Activated CD4-positive, alpha-beta T cell treated with anti-CD3 and anti-CD28 coated beads, Interleukin-2, amount 10 ng/mL, durations not matched to agents 24 days and 14 days (primary cell): ENCODE results near the gene HLA-DQB1. TPM values are rescaled to one million over a fixed set of nuclear protein-coding genes. Genes with fewer than 3 reads are reported as not detected.
"Not testable (repeated sequence)": the region's sequence is repeated elsewhere in the genome, so short reads cannot be mapped to it uniquely, and the experiment has no call there.

Experiments used
- DNase-seq: peaks from one replicate; pipeline ENCODE4 v3.0.0; 2022
- H3K27ac Mint-ChIP-seq: one replicate; pipeline ENCODE4 v1.8.0; 2022; ENCODE audit warnings: mild to moderate bottlenecking, mixed read lengths
- H3K27me3 Mint-ChIP-seq: one replicate; pipeline ENCODE4 v1.8.0; 2022; ENCODE audit warnings: mixed read lengths
- H3K36me3 Mint-ChIP-seq: one replicate; pipeline ENCODE4 v1.8.0; 2022; ENCODE audit warnings: low read depth, mild to moderate bottlenecking, mixed read lengths
- H3K4me1 Mint-ChIP-seq: one replicate; pipeline ENCODE4 v1.8.0; 2021; ENCODE audit warnings: mixed read lengths
- H3K4me3 Mint-ChIP-seq: one replicate; pipeline ENCODE4 v1.8.0; 2022; ENCODE audit warnings: mild to moderate bottlenecking, moderate library complexity, mixed read lengths
- H3K9me3 Mint-ChIP-seq: one replicate; pipeline ENCODE4 v1.8.0; 2021; ENCODE audit warnings: mixed read lengths
- intact Hi-C: fragments of 100-400 bp; cut with micrococcal nuclease; formaldehyde crosslinking; loops from one replicate; pipeline ENCODE4 v1.15.1; 2023
- total RNA-seq: library from RNA; stranded (reverse); gene quantifications from 2 replicates; pipeline ENCODE4 v1.2.3, GENCODE V29; 2022

The HLA-DQB1 gene
- total RNA-seq, 1 donor from 2014 or later, result 1.5 TPM

GRCh38 chr6:32629793-32630192 is 36.7 kb downstream of the HLA-DQB1 start:
- H3K4me3 Mint-ChIP-seq, H3K27ac Mint-ChIP-seq, intact Hi-C loops, H3K27me3 Mint-ChIP-seq, H3K36me3 Mint-ChIP-seq, H3K9me3 Mint-ChIP-seq, DNase-seq: not testable (repeated sequence)
- H3K4me1 Mint-ChIP-seq, result peaks cover 25% of the 10 kb centered on the region

- H3K4me1 Mint-ChIP-seq, result peaks cover 33% of the 10 kb centered on the region
- H3K27ac Mint-ChIP-seq, result peak overlapping the region; percentile 52
- DNase-seq, result peak; percentile 86
Measured at GRCh38 chr6:32627831-32628230, 38.6 kb downstream of the HLA-DQB1 start.

GRCh38 chr6:32627249-32627648 is 39.2 kb downstream of the HLA-DQB1 start:
- Mint-ChIP-seq H3K36me3 (peaks cover 3% of the 10 kb centered on the region), H3K9me3 (no peaks in the 10 kb centered on the region), H3K4me3 (no peak overlapping the region), H3K27ac (peak overlapping the region; percentile 52), H3K27me3 (no peaks in the 10 kb centered on the region), H3K4me1 (peaks cover 34% of the 10 kb centered on the region)
- intact Hi-C loops, result loop anchor here (2.0 kb wide), 1 partner anchor 32 kb away; no protein-coding TSS in a partner anchor
- no peak for DNase-seq

More at GRCh38 chr6:32627831-32628230, 38.6 kb downstream of the HLA-DQB1 start:
- H3K36me3 Mint-ChIP-seq, result peaks cover 3% of the 10 kb centered on the region
- H3K27me3 Mint-ChIP-seq, result peaks cover 4% of the 10 kb centered on the region
- H3K9me3 Mint-ChIP-seq, result no peaks in the 10 kb centered on the region
- intact Hi-C loops, result loop anchor here (2.0 kb wide), 1 partner anchor 31 kb away; no protein-coding TSS in a partner anchor
- H3K4me3 Mint-ChIP-seq, result peak overlapping the region; percentile 16

GRCh38 chr6:32625137-32625536 is 41.3 kb downstream of the HLA-DQB1 start:
- intact Hi-C loops, result no loop called here
- H3K27me3 Mint-ChIP-seq, result no peaks in the 10 kb centered on the region
- DNase-seq, result no peak
- no peaks in the 10 kb centered on the region for H3K9me3 Mint-ChIP-seq
- H3K4me3 Mint-ChIP-seq, result peak overlapping the region; percentile 0
- no peak overlapping the region for H3K27ac Mint-ChIP-seq
- H3K36me3 Mint-ChIP-seq, result peaks cover 3% of the 10 kb centered on the region
- peaks cover 46% of the 10 kb centered on the region for H3K4me1 Mint-ChIP-seq

GRCh38 chr6:32624565-32624964 is 41.9 kb downstream of the HLA-DQB1 start:
- H3K27ac Mint-ChIP-seq, result peak overlapping the region; percentile 34
- intact Hi-C loops, result no loop called here

GRCh38 chr6:32623693-32624092 is 42.8 kb downstream of the HLA-DQB1 start:
- H3K27me3 Mint-ChIP-seq, result no peaks in the 10 kb centered on the region
- peak; percentile 76 for DNase-seq
- peaks cover 46% of the 10 kb centered on the region for H3K4me1 Mint-ChIP-seq
- H3K27ac Mint-ChIP-seq, result peak overlapping the region; percentile 65
- peaks cover 3% of the 10 kb centered on the region for H3K36me3 Mint-ChIP-seq
- H3K9me3 Mint-ChIP-seq, result peaks cover 2% of the 10 kb centered on the region
- H3K4me3 Mint-ChIP-seq, result peak overlapping the region; percentile 62
- intact Hi-C loops, result loop anchor here (1.0 to 2.0 kb wide), 4 partner anchors 13 to 69 kb away; no protein-coding TSS in a partner anchor

More at GRCh38 chr6:32624565-32624964, 41.9 kb downstream of the HLA-DQB1 start:
- peaks cover 3% of the 10 kb centered on the region for H3K36me3 Mint-ChIP-seq
- H3K9me3 Mint-ChIP-seq, result no peaks in the 10 kb centered on the region
- no peak for DNase-seq
- peaks cover 46% of the 10 kb centered on the region for H3K4me1 Mint-ChIP-seq
- H3K27me3 Mint-ChIP-seq, result no peaks in the 10 kb centered on the region
- no peak overlapping the region for H3K4me3 Mint-ChIP-seq

GRCh38 chr6:32622545-32623401 is 43.7 kb downstream of the HLA-DQB1 start:
- Mint-ChIP-seq H3K36me3 (peaks cover 2% of the 10 kb centered on the region), H3K4me3 (peak overlapping the region; percentile 59), H3K9me3 (peaks cover 3% of the 10 kb centered on the region), H3K4me1 (peaks cover 43% of the 10 kb centered on the region), H3K27ac (peak overlapping the region; percentile 85), H3K27me3 (no peaks in the 10 kb centered on the region)
- intact Hi-C loops, result loop anchor here (1.0 to 2.0 kb wide), 4 partner anchors 12 to 70 kb away; no protein-coding TSS in a partner anchor
- peak; percentile 78 for DNase-seq

GRCh38 chr6:32621372-32621771 is 45.1 kb downstream of the HLA-DQB1 start:
- intact Hi-C loops, result no loop called here
- Mint-ChIP-seq H3K27me3 (no peaks in the 10 kb centered on the region), H3K36me3 (peaks cover 3% of the 10 kb centered on the region), H3K4me3 (no peak overlapping the region), H3K9me3 (peaks cover 13% of the 10 kb centered on the region), H3K4me1 (peaks cover 37% of the 10 kb centered on the region), H3K27ac (no peak overlapping the region)
- no peak for DNase-seq

GRCh38 chr6:32617751-32618150 is 48.7 kb downstream of the HLA-DQB1 start:
- Mint-ChIP-seq H3K36me3 (peaks cover 5% of the 10 kb centered on the region), H3K4me1 (peaks cover 24% of the 10 kb centered on the region), H3K9me3 (peaks cover 26% of the 10 kb centered on the region), H3K27me3 (peaks cover 5% of the 10 kb centered on the region), H3K4me3 (no peak overlapping the region), H3K27ac (no peak overlapping the region)
- no peak for DNase-seq
- intact Hi-C loops, result no loop called here

- peaks cover 5% of the 10 kb centered on the region for H3K36me3 Mint-ChIP-seq
- H3K4me1 Mint-ChIP-seq, result peaks cover 10% of the 10 kb centered on the region
- no peak overlapping the region for H3K4me3 Mint-ChIP-seq
- H3K27ac Mint-ChIP-seq, result no peak overlapping the region
- DNase-seq, result peak; percentile 37
- H3K27me3 Mint-ChIP-seq, result peaks cover 6% of the 10 kb centered on the region
- H3K9me3 Mint-ChIP-seq, result peaks cover 31% of the 10 kb centered on the region
- intact Hi-C loops, result no loop called here
Measured at GRCh38 chr6:32615885-32616532, 50.4 kb downstream of the HLA-DQB1 start.

GRCh38 chr6:32614366-32615081 is 51.9 kb downstream of the HLA-DQB1 start:
- Mint-ChIP-seq H3K36me3 (peaks cover 5% of the 10 kb centered on the region), H3K4me1 (peaks cover 7% of the 10 kb centered on the region), H3K9me3 (peaks cover 31% of the 10 kb centered on the region), H3K4me3 (no peak overlapping the region), H3K27me3 (peaks cover 6% of the 10 kb centered on the region), H3K27ac (no peak overlapping the region)
- intact Hi-C loops, result no loop called here
- DNase-seq, result peak; percentile 46

GRCh38 chr6:32613475-32613874 is 53.0 kb downstream of the HLA-DQB1 start:
- H3K27me3 Mint-ChIP-seq, result peaks cover 6% of the 10 kb centered on the region
- H3K4me1 Mint-ChIP-seq, result peaks cover 7% of the 10 kb centered on the region
- no peak overlapping the region for H3K4me3 Mint-ChIP-seq
- no peak overlapping the region for H3K27ac Mint-ChIP-seq
- peak; percentile 44 for DNase-seq
- H3K36me3 Mint-ChIP-seq, result peaks cover 4% of the 10 kb centered on the region
- intact Hi-C loops, result no loop called here
- H3K9me3 Mint-ChIP-seq, result peaks cover 28% of the 10 kb centered on the region

GRCh38 chr6:32610682-32611296 is 55.7 kb downstream of the HLA-DQB1 start:
- Mint-ChIP-seq H3K4me3 (no peak overlapping the region), H3K4me1 (peaks cover 9% of the 10 kb centered on the region), H3K36me3 (peaks cover 2% of the 10 kb centered on the region), H3K27ac (no peak overlapping the region), H3K27me3 (peaks cover 12% of the 10 kb centered on the region), H3K9me3 (peaks cover 12% of the 10 kb centered on the region)
- DNase-seq, result no peak
- intact Hi-C loops, result loop anchor here (1.0 kb wide), 1 partner anchor 13 kb away; no protein-coding TSS in a partner anchor
